T-cell (primary cell): ENCODE data around the gene DNAJC30. TPM values are rescaled to one million over a fixed set of nuclear protein-coding genes. Genes with fewer than 3 reads are reported as not detected.
"Not testable (repeated sequence)": the region's sequence is repeated elsewhere in the genome, so short reads cannot be mapped to it uniquely, and the experiment has no call there.

Experiments used
- ATAC-seq, 4 experiments: fragments of 200-7000 bp in 3 of 4; fragments of 150-1000 bp in 1 of 4; cut with Tn5 transposase; replicated peaks in 1 of 4; 1 replicate in 3 of 4; 2 replicates in 1 of 4; pipeline ENCODE4 v1.10.0; 2021; ENCODE audit warnings: moderate library complexity in 3 of 4, mild to moderate bottlenecking in 2 of 4, moderate number of reproducible peaks in 1 of 4
- CTCF ChIA-PET, 2 donors: fragments of 300-600 bp; sonication (Branson Sonifier 250); formaldehyde crosslinking; loops; one replicate each; lab custom pipeline; 2022; ENCODE audit warnings: antibody characterized with exemption in 2 of 2; lab: Charles Lee
- POLR2A ChIA-PET, 2 donors: fragments of 300-600 bp; sonication (Branson Sonifier 250); formaldehyde crosslinking; loops; one replicate each; lab custom pipeline; 2022; ENCODE audit warnings: antibody characterized with exemption in 2 of 2; lab: Charles Lee
- DNase-seq, 35 experiments: peaks; one replicate each; pipeline versions ENCODE4 v3.0.0 to v3.0.0-alpha.2; 2013 to 2023
- H3K27ac ChIP-seq: one replicate; pipeline ENCODE4 v1.5.1; 2013; ENCODE audit warnings: low read length
- H3K27me3 ChIP-seq, 2 experiments: replicated peaks in 1 of 2; 1 replicate in 1 of 2; 2 replicates in 1 of 2; pipeline versions ENCODE4 v1.6.1 to v1.7.0; 2013; ENCODE audit warnings: low read length in 1 of 2, mixed read lengths in 1 of 2; ENCODE audit not compliant: control insufficient read depth in 2 of 2, insufficient read depth in 2 of 2; ENCODE audit errors: extremely low read depth in 1 of 2
- H3K36me3 ChIP-seq, 2 donors: 1 replicate in 1 of 2; 2 replicates in 1 of 2; pipeline versions ENCODE4 v1.6.1 to v1.7.0; 2013; ENCODE audit warnings: low read length in 1 of 2; ENCODE audit not compliant: control insufficient read depth in 2 of 2, insufficient read depth in 1 of 2; ENCODE audit errors: extremely low read depth in 1 of 2
- H3K4me1 ChIP-seq, 2 experiments: 1 replicate in 1 of 2; 2 replicates in 1 of 2; pipeline versions ENCODE4 v1.6.1 to v1.7.0; 2013; ENCODE audit warnings: low read length in 2 of 2, mixed read lengths in 1 of 2; ENCODE audit not compliant: insufficient read depth in 2 of 2, control insufficient read depth in 1 of 2; ENCODE audit errors: extremely low read depth in 1 of 2
- H3K4me3 ChIP-seq, 2 donors: 1 replicate in 1 of 2; 2 replicates in 1 of 2; pipeline versions ENCODE4 v1.5.1 to v1.7.0; 2013; ENCODE audit warnings: mild to moderate bottlenecking in 2 of 2, low read length in 1 of 2, moderate library complexity in 1 of 2; ENCODE audit not compliant: control insufficient read depth in 1 of 2; ENCODE audit errors: extremely low read depth in 1 of 2
- H3K9me3 ChIP-seq: 2 replicates; pipeline ENCODE4 v1.7.0; 2013
- H3K27ac Mint-ChIP-seq, 2 donors: one replicate each; pipeline ENCODE4 v1.8.0; 2020 to 2021; ENCODE audit warnings: mild to moderate bottlenecking in 2 of 2, mixed read lengths in 2 of 2
- H3K27me3 Mint-ChIP-seq, 2 donors: one replicate each; pipeline ENCODE4 v1.8.0; 2021 to 2022; ENCODE audit warnings: mixed read lengths in 2 of 2
- H3K36me3 Mint-ChIP-seq: one replicate; pipeline ENCODE4 v1.8.0; 2021; ENCODE audit warnings: mixed read lengths
- H3K4me1 Mint-ChIP-seq, 3 donors: one replicate each; pipeline ENCODE4 v1.8.0; 2020 to 2022; ENCODE audit warnings: mixed read lengths in 3 of 3, mild to moderate bottlenecking in 1 of 3
- H3K4me3 Mint-ChIP-seq, 3 donors: one replicate each; pipeline ENCODE4 v1.8.0; 2020 to 2022; ENCODE audit warnings: mild to moderate bottlenecking in 3 of 3, mixed read lengths in 3 of 3, moderate library complexity in 3 of 3
- H3K9me3 Mint-ChIP-seq, 3 donors: one replicate each; pipeline ENCODE4 v1.8.0; 2020 to 2022; ENCODE audit warnings: mixed read lengths in 3 of 3
- WGBS: methylation state at CpG from one replicate; pipeline ENCODE4 v1.1.5; 2013; ENCODE audit warnings: missing lambda C conversion rate; ENCODE audit not compliant: insufficient coverage; 5-methylcytosine and 5-hydroxymethylcytosine counted together
- total RNA-seq, 35 experiments: library from RNA in 6 of 35; stranded (reverse) in 6 of 35; fragments of 120-200 nt in 1 of 35; gene quantifications; one replicate each; pipeline versions ENCODE4 v1.2.1 to v1.2.4 and lab custom pipeline; 2013 to 2026

The DNAJC30 gene
- total RNA-seq, 5 donors from 2014 or later (not counting 1 experiment from before 2014, with no cell fraction given): 9.1 to 16.4 (median 14.7) TPM

- Mint-ChIP-seq H3K36me3 (no peaks in the 10 kb centered on the region), H3K27me3 (peaks cover 19 to 40% of the 10 kb centered on the region in 2 donors), H3K4me1 (peaks cover 5 to 13% (median 12%) of the 10 kb centered on the region in 3 donors), H3K4me3 (peak overlapping the region; percentile 61 to 74 (median 71)), H3K9me3 (peaks cover 0 to under 1% (median under 1%) of the 10 kb centered on the region in 3 donors), H3K27ac (no peak overlapping the region)
- 8% methylated on average over 43 of the region's 52 CpGs for WGBS
- no peak for DNase-seq
- ChIA-PET POLR2A (interaction anchor here in 1 of 2 donors (0.7 kb wide), 1 partner anchor 147 kb away, joined by 10 read pairs; no protein-coding TSS in a partner anchor), CTCF (interaction anchor here (0.5 to 0.7 kb wide), 2 partner anchors 178 to 415 kb away, joined by 3 to 4 read pairs; partner anchors contain the start of gene LIMK1 (in 1 of the 2))
- Histone ChIP-seq H3K27me3 (peaks cover 4 to 71% of the 10 kb centered on the region in 2 experiments), H3K4me3 (peak overlapping the region; percentile 20 to 48), H3K36me3 (no peaks in the 10 kb centered on the region), H3K4me1 (peaks cover 0 to 12% of the 10 kb centered on the region in 2 experiments), H3K9me3 (no peaks in the 10 kb centered on the region), H3K27ac (no peak overlapping the region)
- peak in 3 of 4 experiments; percentile 1 to 5 (median 5) for ATAC-seq
These were observed 15.0 kb downstream of the DNAJC30 start for GRCh38 chr7:73668103-73668885.

DNA sequence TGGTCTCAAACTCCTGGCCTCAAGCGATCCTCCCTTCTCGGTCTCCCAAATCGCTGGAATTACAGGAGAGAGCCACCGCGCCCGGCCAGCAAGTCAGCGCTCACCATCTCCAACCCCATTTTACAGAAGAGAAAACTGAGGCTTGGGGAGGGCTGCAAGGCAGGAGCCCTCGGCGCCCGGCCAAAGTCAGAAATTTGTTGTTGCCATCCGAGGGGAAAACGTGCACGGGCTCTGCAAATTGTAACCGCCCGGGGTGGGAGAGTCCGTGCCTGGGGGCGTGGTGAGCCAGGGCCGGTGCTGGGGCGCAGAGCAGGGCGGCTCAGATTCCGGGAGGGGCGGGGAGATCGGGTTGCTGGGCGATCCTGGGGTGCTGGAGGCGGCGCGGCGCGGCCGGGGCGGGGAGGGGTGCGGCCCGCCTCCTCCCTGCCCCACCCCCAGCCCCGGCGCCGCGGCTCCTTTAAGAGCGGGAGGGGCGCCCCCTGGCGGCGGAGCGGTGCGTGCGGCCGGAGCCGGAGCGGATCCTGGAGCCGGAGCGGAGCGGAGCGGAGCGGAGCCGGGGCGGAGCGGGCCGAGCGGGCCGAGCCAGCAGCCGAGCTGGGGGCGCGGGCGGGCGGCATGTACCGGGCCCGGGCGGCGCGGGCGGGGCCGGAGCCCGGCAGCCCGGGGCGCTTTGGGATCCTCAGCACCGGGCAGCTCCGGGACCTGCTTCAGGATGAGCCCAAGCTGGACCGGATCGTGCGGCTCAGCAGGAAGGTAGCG is 15.7 kb downstream of the DNAJC30 start, which contains the start of gene VPS37D:
TSS of gene VPS37D (plus strand) at position 488 of the 759 bp plus-strand sequence. CDS start at position 616, 128 bp downstream.
- H3K9me3 Mint-ChIP-seq: peaks cover 0 to 5% (median 5%) of the 10 kb centered on the region in 3 donors
- peaks cover 5 to 13% (median 12%) of the 10 kb centered on the region in 3 donors for H3K4me1 Mint-ChIP-seq
- Histone ChIP-seq H3K4me1 (peaks cover 0 to 12% of the 10 kb centered on the region in 2 experiments), H3K4me3 (peak within 1 kb of the TSS; percentile 43 to 51), H3K27me3 (peaks cover 4 to 74% of the 10 kb centered on the region in 2 experiments), H3K36me3 (no peaks in the 10 kb centered on the region), H3K27ac (no peak within 1 kb of the TSS), H3K9me3 (no peaks in the 10 kb centered on the region)
- CTCF ChIA-PET: interaction anchor here (0.5 to 0.7 kb wide), 2 partner anchors 177 to 416 kb away, joined by 3 to 4 read pairs; partner anchors contain the start of gene LIMK1 (in 1 of the 2)
- no peaks in the 10 kb centered on the region for H3K36me3 Mint-ChIP-seq
- ATAC-seq (peak; percentile 94 to 96 (median 95)), DNase-seq (peak; percentile 74 to 97 (median 89))
- POLR2A ChIA-PET: interaction anchor here in 1 of 2 donors (0.6 to 0.7 kb wide), 2 partner anchors 89 to 146 kb away, joined by 7 to 10 read pairs; partner anchors contain the start of gene TBL2
- peak within 1 kb of the TSS; percentile 61 to 74 (median 71) for H3K4me3 Mint-ChIP-seq
- H3K27me3 Mint-ChIP-seq: peaks cover 26 to 47% of the 10 kb centered on the region in 2 donors
- WGBS: 1% methylated on average over 67 of the region's 79 CpGs
- peak within 1 kb of the TSS in 1 of 2 donors; percentile 55 for H3K27ac Mint-ChIP-seq

DNA sequence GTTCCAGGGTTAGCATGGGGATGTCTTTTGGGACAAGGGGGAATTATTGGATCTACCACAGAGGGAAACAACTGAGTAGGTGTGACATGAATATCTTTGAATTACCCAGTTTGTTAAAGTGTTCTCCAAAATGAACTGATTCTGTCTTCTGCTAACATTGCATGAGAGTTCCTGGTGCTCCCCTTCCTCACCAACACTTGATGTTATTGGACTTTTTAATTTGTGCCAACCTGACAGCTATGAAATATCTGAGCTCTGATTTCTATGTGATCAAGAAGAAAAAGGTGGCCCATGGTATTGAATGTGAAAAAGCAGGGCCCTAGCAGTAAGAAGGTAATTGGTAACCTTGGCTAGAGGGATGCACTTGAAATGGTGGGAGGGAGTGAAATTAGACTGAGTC is 20.2 kb downstream of the DNAJC30 start:
- DNase-seq (no peak), ATAC-seq (no peak)
- H3K27me3 Mint-ChIP-seq: peaks cover 32 to 45% of the 10 kb centered on the region in 2 donors
- peaks cover 4 to 59% of the 10 kb centered on the region in 2 experiments for H3K27me3 ChIP-seq
- H3K36me3 ChIP-seq: no peaks in the 10 kb centered on the region
- H3K4me1 Mint-ChIP-seq: peaks cover 0 to 7% (median 4%) of the 10 kb centered on the region in 3 donors
- H3K36me3 Mint-ChIP-seq: no peaks in the 10 kb centered on the region
- peaks cover 0 to 5% of the 10 kb centered on the region in 2 experiments for H3K4me1 ChIP-seq
- H3K4me3 Mint-ChIP-seq: no peak overlapping the region
- no peaks in the 10 kb centered on the region for H3K9me3 ChIP-seq
- no peak overlapping the region for H3K27ac ChIP-seq
- H3K27ac Mint-ChIP-seq: no peak overlapping the region
- H3K4me3 ChIP-seq: no peak overlapping the region
- peaks cover 0 to 5% (median 5%) of the 10 kb centered on the region in 3 donors for H3K9me3 Mint-ChIP-seq
- POLR2A ChIA-PET: interaction anchor here (0.6 kb wide), 2 partner anchors 75 to 256 kb away, joined by 3 to 5 read pairs; no protein-coding TSS in a partner anchor
- CTCF ChIA-PET: no interaction called here

DNA sequence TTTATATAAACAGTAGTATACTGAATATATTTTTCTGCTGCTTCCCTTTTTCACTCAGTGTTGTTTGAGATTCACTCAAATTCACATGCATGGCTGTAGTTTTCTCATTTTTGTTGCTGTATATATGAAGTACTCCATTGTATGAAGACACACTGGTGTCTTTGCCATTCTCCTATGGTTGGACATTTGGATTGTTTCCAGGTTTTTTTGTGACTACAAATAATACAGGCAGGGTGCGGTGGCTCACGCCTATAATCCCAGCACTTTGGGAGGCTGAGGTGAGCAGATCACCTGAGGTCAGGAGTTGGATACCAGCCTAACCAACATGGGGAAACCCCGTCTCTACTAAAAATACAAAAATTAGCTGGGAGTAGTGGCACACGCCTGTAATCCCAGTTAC is 22.7 kb downstream of the DNAJC30 start:
- WGBS: 67% methylated on average over 3 of the region's 4 CpGs
- H3K4me3 Mint-ChIP-seq, H3K9me3 ChIP-seq, H3K27ac Mint-ChIP-seq, POLR2A ChIA-PET, CTCF ChIA-PET, DNase-seq, H3K4me3 ChIP-seq, H3K27ac ChIP-seq, H3K36me3 ChIP-seq, ATAC-seq, H3K36me3 Mint-ChIP-seq, H3K4me1 ChIP-seq, H3K4me1 Mint-ChIP-seq, H3K9me3 Mint-ChIP-seq: not testable (repeated sequence)
- H3K27me3 ChIP-seq: peaks cover under 1 to 45% of the 10 kb centered on the region in 2 experiments
- peaks cover 32 to 39% of the 10 kb centered on the region in 2 donors for H3K27me3 Mint-ChIP-seq

DNA sequence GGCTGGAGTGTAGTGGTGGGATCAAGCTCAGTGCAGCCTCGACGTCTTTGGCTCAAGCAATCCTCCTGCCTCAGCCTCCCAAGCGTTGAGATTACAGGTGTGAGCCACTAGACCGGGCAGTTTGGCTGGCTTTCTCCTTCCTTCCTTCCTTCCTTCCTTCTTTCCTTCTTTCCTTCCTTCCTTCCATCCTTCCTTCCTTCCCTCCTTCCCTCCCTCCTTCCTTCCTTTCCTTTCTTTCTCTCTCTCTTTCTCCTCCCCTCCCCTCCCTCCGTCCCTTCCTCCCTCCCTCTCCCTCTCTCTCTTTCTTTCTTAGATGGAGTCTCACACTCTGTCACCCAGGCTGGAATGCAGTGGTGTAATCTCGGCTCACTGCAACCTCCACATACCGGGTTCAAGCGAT is 23.3 kb downstream of the DNAJC30 start:
- H3K36me3 Mint-ChIP-seq: no peaks in the 10 kb centered on the region
- ChIA-PET POLR2A (no interaction called here), CTCF (no interaction called here)
- H3K27ac Mint-ChIP-seq: no peak overlapping the region
- peaks cover 0 to 4% (median 0%) of the 10 kb centered on the region in 3 donors for H3K4me1 Mint-ChIP-seq
- peaks cover 0 to 5% (median 5%) of the 10 kb centered on the region in 3 donors for H3K9me3 Mint-ChIP-seq
- no peak for ATAC-seq
- WGBS: 81% methylated on average over 5 of the region's 8 CpGs
- H3K9me3 ChIP-seq: no peaks in the 10 kb centered on the region
- no peak for DNase-seq
- H3K4me3 Mint-ChIP-seq: no peak overlapping the region
- H3K27me3 ChIP-seq: peaks cover 0 to 39% of the 10 kb centered on the region in 2 experiments
- H3K4me3 ChIP-seq: no peak overlapping the region
- no peaks in the 10 kb centered on the region for H3K4me1 ChIP-seq
- H3K27me3 Mint-ChIP-seq: peaks cover 38 to 40% of the 10 kb centered on the region in 2 donors
- H3K27ac ChIP-seq: no peak overlapping the region
- no peaks in the 10 kb centered on the region for H3K36me3 ChIP-seq

- H3K9me3 ChIP-seq, ATAC-seq, H3K4me3 ChIP-seq, H3K9me3 Mint-ChIP-seq, CTCF ChIA-PET, H3K27ac ChIP-seq, H3K36me3 ChIP-seq, DNase-seq, H3K4me1 Mint-ChIP-seq, H3K36me3 Mint-ChIP-seq, POLR2A ChIA-PET, H3K4me3 Mint-ChIP-seq, H3K4me1 ChIP-seq, H3K27ac Mint-ChIP-seq: not testable (repeated sequence)
- H3K27me3 Mint-ChIP-seq: peaks cover 29 to 33% of the 10 kb centered on the region in 2 donors
- H3K27me3 ChIP-seq: peaks cover 6 to 42% of the 10 kb centered on the region in 2 experiments
- WGBS: no CpG with 5 or more reads among the region's 4 CpGs
These were observed 27.9 kb downstream of the DNAJC30 start for GRCh38 chr7:73655309-73655708.
